Dedifferentiated amniotic fluid mesenchymal stem cell (primary cell): ENCODE data around the gene DNTTIP2.
A peak's percentile ranks its signal among the peaks of the same experiment; 100 is the strongest.
"Not testable (repeated sequence)": the region's sequence is repeated elsewhere in the genome, so short reads cannot be mapped to it uniquely, and the experiment has no call there.

Source experiments
- DNase-seq: peaks from one replicate; pipeline ENCODE4 v3.0.0-alpha.2; 2016; ENCODE audit errors: extremely low spot score

DNTTIP2 gene

DNA sequence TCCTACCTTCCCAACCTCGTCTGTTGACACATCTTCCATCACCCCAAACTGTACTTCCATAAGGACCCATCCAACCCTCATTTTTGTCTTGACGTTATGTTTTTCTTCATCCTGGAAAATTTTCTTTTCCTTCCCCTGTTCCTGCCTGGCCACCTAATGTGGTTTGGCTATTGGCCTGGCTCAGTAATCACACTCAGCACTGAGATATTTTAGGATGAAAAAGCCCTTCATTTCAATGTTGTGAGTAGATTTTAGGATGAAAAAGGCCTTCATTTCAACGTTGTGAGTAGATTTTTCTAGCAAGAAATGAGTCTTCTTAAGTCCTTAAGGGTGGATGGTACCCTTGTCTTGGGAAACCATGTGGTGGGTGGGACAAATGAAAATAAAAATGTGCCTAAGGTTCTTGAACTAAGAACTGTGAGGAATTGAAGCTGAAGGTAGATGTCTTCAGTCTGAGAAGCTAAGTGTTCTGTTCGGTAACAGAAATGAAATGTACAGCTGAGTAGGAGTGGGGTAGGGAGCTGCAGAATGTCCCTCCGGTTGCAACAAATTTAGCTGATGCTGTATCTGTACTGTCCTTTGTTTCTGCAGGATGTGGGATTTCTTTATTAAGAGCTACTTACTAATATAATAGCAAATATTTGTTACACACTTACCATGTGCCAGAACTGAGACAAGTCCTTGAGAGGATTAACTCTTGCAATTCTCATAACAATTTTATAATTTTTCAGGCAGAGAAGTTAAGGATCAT lies 36.1 kb downstream of the DNTTIP2 start:
- no peak for DNase-seq

DNA sequence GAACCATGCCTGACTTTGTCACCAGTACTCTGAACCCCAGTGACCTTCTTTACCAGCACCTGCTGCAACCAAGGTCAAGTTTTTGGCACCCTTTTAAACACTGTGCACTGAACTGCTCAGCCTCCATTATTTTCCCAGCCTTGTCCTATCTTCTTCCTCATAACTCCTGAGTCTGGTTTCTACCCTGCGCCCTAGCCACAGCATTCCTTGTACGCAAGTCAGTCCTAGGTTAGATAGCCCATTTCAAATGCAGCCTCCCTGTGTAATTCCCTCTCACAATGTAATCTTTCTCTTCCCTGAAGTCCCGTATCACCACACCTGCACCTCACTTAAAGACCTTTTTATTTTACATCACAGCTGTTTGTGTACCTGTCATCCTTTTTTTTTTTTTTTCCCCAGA lies 37.2 kb downstream of the DNTTIP2 start:
- no peak for DNase-seq

DNA sequence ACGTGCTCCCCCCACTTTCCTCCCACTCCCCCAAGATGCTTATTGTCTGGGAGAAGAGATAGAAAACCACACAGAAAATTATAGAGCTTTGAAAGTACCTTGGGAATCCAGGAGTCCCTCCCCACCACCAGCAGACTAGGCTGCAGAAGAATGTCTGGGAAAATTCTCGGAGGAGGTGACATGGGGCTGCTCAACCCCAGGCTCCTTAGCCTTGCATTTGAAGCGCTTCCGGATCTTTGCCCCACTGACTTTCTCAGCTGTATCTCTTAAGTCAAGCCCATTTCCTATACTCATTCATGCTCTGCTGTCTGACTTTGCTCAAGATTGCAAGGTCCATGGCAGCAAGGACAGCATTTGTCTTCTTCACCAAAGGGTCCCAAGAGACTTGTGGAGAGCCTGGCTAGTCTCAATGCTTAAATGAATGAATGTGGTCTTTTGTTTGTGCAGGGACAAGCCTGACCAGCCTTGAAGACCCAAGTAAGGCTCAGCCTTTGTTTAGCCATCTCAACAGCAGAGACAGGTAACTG lies 38.0 kb downstream of the DNTTIP2 start:
- no peak for DNase-seq

DNA sequence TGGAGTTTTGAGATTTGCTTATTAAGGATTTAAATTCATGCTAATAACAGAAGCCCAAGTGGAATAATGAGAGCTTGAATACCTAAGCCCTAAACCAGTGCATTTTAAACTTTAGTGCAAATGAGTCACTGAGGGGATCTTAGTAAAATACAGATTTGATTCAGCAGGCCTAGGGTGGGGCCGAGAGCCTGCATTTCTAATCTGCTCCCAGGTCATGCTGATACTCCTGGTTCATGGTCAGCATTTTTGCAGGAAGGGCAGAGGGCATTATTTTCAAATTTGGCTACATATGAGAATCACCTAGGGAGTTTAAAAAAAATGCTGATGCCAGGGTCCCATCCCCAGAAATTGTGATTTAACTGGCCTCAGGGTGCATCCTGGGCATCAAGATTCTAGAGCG lies 39.3 kb downstream of the DNTTIP2 start:
- no peak for DNase-seq

DNA sequence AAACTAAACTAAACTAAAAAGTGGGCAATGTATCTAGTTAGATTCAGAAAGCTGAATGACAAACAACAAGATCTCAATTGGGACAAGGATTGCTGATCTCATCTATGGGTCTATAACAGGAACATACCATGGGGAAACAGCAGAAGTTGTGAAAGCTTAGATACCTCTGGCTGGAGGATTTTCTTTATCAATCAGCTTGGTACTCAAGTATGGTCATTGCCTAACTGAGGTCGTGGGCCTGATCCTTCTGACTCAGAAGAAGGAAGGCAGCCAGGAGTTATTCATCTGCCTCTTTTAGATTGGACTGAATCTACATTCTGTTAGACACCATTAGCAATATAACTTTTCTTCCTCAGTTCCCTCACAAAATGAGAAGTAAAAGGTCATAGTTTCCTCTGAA lies 39.7 kb downstream of the DNTTIP2 start:
- no peak for DNase-seq

DNA sequence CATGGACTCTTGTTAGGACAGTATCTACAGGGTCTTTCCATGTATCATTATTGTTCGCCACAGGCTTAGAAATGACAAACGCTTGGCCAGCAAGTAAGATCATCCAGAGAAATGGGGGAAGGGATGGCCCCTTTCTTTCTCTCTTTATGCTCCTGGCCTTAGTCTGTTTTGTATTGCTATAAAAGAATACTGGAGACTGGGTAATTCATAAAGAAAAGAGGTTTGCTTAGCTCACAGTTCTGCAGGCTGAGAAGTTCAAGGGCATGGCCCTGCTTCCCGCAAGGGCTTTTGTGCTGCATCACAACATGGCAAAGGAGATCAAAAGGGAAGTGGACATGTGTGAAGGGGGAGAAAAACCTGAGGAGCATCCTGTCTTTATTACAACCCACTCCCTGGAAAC lies 41.0 kb downstream of the DNTTIP2 start:
- DNase-seq = no peak

DNA sequence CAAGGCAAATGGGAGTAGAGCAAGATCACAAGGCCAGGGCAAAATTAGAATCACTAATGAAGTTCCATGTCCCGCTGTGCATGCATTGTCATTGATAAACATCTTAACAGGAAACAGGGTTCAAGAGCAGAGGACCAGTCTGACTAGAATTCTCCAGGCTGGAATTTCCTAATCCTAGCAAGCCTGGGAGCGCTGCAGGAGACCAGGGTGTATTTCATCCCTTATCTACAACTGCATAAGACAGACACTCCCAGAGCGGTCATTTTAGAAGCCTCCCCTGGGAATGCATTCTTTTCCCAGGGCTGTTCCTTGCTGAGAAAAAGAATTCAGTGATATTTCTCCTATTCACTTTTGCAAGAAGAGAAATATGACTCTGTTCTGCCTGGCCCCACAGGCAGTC lies 45.7 kb downstream of the DNTTIP2 start:
- not testable (repeated sequence) for DNase-seq

DNA sequence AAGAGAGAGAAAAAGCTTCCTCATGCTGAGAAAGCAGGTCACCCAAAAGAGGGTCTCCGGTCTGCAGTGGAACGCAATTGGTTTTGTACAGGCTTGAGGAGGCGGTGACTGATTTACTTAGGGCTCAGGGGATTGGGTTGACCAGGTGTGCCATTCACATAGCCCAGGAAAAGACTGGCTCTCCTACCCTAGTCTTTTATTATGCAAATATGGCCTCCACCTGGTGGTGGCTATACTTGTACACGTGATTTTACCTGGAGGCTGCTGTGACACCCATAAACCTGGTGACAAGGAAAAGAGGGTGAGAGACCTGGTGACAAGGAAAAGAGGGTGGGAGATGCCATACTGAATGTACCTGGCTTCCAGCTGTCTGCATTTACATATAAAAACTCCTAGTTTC lies 49.9 kb downstream of the DNTTIP2 start:
- DNase-seq = no peak

DNA sequence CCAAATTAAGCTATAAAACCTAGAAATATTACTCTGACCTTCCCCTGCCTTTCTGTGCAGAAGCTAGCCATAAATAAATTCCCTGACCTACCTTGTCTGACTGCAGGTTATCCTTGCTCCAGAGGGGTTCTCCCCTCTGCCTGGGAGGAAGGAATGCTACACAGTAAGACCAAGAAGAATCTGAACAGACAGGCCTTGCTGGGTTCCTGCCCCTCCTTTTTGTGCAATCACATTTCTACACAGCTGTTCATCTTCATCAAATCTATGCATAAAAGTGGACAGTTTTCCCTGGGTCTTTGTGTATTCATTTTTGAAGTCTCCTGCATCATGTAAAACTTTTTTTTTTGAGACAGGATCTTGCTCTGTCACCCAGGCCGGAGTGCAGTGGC lies 50.6 kb downstream of the DNTTIP2 start:
- no peak for DNase-seq

DNA sequence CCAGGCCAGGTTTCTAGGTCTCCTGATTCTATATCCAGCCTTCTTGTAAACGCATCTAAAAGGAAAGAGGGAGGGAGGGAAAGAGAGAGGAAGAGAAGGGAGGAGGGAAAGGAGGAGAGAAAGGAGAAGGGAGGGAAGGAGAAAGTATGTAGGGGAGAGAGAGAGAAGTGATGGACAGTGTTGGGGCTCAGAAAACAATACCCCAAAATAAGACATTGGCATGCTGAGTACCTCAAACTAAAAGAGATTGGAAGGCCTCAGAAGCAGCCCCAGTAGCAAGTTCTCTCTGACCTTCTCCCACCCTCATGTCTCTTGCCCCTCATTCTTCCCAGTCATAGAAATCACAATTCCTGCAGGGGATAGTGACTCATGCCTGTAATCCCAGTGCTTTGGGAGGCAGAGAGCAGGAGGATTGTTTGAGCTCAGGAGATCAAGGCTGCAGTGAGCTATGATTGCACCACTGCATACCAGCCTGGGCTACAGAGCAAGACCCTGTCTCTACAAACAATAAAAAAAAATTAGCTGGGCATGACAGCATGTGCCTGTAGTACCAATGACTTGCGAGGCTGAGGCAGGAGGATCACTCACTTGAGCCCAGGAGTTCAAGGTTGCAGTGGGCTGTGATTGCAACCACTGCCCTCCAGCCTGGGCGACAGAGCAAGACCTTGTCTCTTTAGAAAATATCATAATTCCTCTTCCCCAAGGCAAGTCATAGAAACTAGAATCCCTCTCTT lies 51.2 kb downstream of the DNTTIP2 start:
- DNase-seq = no peak

DNA sequence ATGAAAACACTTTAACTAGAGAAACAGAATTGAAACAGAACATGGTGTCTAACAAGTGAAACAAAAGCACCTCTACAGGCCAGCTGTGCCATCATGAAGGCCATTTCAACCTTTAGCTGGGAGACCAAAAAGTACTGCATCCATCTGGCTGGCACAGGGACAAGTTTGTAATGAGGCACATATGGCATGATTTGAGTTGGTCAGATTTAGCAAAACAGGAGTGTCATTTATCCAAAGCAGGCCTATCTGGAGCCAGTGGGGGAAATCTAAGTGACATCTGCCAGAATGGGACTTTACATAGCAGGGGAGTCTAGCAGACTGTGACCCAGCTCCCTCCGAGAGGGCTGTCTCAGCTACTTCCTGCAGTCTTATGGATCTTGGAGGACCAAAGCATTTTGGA lies 51.9 kb downstream of the DNTTIP2 start:
- DNase-seq = peak; percentile 30

DNA sequence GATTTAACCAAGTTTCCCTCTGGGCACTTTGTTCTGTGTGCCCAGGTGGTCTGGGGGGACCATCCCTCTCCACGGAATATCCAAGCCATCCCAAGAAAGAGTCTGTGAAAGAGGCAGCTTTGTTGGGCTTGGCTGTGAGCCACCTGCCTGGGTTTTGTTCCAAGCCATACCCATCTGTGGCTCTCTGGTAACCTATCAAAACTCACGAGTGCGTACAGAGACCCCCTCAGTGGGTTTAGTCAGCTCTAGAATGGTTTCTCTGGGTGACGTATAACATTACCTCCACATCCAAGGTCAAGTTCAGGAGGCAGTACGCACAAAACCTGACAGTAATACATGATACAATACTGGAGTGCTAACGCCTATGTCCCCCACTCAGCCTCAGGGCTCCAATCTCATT lies 54.2 kb downstream of the DNTTIP2 start:
- DNase-seq = no peak

DNA sequence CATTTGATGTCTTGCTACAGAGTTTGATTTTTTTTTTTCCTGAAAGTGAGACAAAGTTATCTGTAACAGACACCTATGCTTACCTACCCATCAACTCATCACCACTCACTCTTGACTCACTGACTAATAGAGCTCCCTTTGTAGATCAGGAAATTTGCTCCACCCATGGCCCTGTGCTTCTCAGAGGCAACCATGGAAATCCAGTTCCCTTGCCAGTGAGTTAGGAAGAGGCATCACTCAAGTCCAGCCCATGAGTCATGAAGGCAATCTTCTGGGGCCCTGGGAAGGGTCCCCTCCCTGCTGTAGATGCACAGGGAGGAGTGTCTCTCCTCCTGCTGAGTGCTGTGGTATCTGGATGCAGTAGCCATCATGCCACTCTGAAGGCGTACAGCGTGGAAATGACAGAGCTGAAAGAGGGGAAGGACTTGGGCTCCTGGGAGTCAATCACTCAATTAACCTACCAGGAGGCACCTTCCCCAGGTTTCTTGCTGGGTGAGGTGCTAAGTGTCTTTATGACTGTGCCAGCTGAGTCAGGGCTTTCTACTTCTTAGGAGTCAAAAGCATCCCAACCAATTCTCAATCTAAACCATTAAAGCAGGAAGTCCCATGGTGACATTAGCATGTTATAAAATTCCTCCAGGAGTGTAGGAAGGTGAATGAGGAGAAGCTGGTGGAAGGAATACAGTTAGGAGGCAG lies 56.1 kb downstream of the DNTTIP2 start:
- no peak for DNase-seq

DNA sequence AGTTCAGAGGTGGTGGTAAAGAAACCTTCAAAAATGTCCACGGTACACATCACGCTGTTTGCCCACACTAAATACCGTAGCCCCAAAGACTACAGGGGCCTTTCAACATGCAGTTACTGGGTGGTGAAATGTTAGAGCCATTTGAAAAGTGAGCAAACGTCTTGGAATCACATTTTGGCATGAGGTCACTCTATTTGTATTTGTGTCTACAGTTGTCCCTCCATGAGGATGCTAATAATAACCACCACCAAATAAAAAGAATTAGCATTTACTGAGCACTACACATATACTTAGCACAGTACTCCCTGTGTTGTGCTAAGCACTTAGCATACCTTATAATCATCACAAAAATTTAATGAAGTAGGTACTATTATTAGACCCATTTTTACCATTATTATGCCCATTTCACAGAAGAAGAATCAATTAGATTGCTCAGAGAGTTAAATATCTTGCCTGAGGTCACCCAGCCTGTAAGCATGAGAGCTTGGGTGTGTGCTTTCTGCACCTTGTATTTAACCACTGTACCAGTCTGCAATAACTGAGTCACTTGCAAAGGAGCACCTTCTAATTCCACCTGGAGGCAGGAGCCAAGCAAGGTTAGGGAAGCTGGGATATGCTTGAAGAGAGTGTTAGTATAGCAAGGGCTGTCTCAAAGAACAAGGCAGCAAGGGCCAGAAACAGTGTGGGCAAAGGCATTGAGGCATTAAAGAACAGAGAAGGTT lies 57.4 kb downstream of the DNTTIP2 start:
- no peak for DNase-seq

DNA sequence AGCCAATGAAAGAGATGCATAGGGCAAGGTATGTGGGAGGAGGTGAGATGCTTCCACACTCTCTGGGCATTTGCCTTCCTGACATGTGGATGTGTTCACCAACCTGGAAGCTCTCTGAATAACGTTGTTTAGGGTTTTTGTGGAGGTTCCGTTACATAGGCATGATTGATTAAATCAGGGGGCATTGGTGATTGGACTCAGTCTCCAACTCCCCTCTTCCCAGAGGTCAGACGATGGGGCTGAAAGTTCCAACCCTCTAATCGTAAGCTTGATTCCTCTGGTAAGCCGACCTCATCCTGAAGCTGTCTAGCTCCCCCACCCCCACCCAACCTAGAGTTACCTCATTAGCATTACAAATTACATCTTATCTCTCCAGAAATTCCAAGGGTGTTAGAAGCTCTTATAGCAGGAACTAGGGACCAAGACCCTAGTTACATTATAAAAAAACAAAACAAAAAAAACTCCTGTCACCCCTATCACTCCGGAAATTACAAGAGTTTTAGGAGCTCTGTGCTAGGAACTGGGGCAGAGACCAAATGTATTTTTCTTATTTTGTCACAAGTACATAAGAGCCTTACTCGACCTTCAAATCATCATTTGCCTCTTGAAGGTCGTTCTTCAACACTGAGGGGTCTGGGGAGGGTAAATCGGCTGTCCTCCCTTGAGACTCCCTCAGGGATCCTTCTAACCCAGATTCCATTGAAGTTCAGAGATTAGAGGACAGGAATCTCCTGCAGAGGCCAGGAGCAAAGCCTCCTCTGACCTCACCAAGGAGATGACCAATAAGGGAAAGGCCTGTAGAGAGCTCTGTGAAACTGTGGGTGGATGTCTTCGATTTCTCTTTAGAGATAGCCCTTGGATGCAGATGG lies 58.2 kb downstream of the DNTTIP2 start:
- DNase-seq = no peak

DNA sequence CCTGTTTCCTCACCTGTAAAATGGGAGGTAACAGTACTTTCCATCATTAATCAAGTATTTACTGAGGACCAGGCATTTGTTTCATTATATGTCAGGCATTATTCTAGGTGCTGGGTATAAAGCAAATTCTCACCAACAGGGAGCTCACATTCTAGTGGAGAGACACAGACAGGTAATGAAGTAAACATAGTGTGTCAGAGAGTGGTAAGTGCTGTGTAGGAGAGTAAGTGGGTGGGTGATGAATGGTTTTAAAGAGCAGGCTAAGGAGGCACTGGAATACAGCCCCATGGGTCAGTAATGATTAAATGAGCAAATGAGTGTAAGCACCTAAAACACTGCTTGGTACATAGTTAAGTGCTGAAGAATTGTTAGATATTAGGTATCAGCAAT lies 60.4 kb downstream of the DNTTIP2 start:
- DNase-seq = no peak

DNA sequence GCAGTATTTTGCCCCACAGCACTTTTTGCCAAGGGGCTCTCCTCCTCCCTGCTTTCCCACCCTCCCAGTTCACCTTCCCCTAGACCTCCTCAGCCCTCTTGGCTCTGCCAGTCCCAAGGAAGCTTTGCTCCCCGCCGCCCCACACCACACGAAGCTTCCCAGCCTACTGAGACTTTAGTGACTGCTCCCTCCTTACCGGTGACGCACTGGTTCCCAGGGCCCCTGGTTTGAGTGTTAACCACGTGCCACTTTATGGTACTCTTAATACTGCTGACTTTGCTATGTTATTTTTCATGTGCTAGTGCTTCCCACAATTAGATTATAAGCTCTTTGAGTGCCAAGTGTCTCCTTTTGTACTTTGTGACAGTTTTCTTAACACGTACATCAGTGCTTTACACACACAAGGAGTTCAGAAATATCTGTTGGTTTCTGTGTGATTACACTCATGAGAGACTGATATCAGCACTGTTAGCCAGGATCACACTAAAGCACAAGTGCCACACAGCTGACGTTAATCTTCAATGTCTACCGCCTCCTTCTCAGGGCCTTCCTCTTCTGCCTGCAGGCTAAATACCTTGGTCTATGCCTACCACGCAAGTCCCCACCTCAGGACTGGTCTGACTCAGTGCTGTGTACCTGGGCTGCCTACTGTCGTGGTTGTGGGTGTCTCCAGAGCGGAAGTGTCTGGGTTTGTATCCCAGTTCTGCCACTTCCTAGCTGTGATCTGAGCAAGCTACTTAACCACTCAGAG lies 61.0 kb downstream of the DNTTIP2 start:
- DNase-seq = no peak

DNA sequence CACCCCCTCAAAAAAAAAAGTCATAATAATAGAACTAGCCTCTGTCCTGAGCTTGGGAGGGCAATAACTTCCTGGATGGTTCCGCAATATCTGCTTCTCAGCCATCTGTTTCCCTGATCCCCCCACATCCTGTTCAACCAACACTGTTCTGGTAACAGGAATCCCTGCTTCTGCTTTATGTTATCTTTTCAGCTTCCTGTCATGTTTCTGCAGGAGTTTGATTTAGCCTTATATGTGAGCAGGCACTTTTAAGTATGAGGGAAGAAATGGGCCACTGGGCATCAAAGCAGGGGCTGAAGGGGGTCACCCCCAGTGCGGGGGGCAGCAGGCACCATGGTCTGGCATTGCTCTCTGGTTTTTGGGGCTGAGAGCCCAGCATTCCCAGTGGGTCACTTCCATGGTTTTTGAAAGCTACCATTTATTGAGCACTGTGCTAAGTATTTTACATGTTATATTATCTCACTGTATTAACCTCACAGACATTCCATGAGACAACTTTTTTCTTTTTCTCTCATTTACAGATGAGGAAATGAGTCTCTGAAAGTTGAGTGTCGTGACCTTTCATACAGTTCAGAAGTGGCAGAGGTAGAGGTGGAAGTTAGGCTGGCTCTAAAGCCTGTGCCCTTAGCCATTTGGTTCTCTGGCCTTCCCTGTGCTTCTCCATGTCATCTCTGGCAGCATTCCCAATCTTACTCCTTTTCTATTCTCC lies 61.9 kb downstream of the DNTTIP2 start:
- no peak for DNase-seq
